Right atrium auricular region (tissue), 2 donors: ENCODE data around the gene MX1. TPM values are rescaled to one million over a fixed set of nuclear protein-coding genes. Genes with fewer than 3 reads are reported as not detected.
A peak's percentile ranks its signal among the peaks of the same experiment; 100 is the strongest.

Experiments used
- DNase-seq: peaks from one replicate; pipeline ENCODE4 v3.0.0-alpha.2; 2019; ENCODE audit warnings: low spot score
- H3K27ac ChIP-seq, 2 donors: fragments of 200-600 bp; sonication (generic); 1 replicate in 1 of 2; 2 replicates in 1 of 2; pipeline ENCODE4 v1.5.1; 2016 to 2019
- H3K27me3 ChIP-seq, 2 donors: fragments of 200-600 bp; sonication (generic); one replicate each; pipeline versions ENCODE4 v1.5.1 to v1.6.0; 2017 to 2019
- H3K36me3 ChIP-seq: fragments of 200-600 bp; sonication (generic); one replicate; pipeline ENCODE4 v1.5.1; 2016
- H3K4me1 ChIP-seq, 2 donors: fragments of 200-600 bp; sonication (generic); one replicate each; pipeline versions ENCODE4 v1.5.1 to v1.6.0; 2017 to 2019
- H3K4me3 ChIP-seq, 2 donors: fragments of 200-600 bp; sonication (generic); 1 replicate in 1 of 2; 2 replicates in 1 of 2; pipeline ENCODE4 v1.5.1; 2017 to 2019; ENCODE audit warnings: mild to moderate bottlenecking in 1 of 2, moderate library complexity in 1 of 2
- H3K9me3 ChIP-seq, 2 donors: fragments of 200-600 bp; sonication (generic); one replicate each; pipeline ENCODE4 v1.5.1; 2019
- CTCF ChIP-seq, 2 donors: fragments of 200-600 bp; sonication (generic); IDR thresholded peaks; one replicate each; pipeline ENCODE4 v1.5.1; 2019; ENCODE audit warnings: antibody characterized with exemption in 2 of 2
- total RNA-seq, 2 donors: library from RNA; depleted of rRNA; stranded (reverse); fragments of >200 nt; gene quantifications; one replicate each; pipeline ENCODE4 v1.1.0, GENCODE V29; 2016

Gene MX1
- total RNA-seq, 2 donors from 2014 or later, result 6.9 to 8.5 TPM

DNA sequence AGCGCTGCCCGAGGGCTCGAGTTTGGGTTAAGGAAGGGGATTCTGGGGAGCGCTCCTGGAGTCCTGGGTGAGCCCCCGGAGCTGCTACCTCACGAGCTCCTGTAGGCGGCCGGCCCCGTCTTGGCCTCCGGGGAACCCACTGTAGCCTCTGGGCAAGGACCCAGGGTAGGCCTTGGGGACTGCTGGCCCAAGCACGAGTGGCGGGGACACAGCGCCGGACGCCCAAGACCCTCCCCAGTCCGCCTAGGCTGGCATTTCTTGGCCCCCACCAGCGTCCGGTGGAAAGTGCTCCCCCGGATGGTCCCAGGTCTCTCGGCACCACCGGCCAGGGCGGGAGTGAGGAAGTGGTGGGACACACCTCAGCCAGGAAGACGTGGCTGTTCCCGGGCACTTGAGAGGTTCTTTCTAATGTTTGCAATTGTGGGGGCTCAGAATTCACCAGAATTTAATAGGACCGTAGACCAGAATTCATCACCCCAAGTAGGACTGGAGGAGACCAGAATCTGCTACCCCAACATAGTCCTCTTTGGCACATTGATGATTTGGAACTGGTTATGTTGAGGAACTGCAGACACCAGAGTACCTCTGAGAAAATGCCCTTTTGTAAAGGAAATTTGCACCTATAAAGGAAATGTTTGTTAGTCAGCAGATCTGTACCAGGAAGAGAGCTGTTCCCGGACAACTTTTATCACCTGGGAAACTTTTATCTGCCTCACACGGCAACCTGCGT lies 82.5 kb downstream of the MX1 start:
- Histone ChIP-seq H3K4me3 (peak overlapping the region in 1 of 2 donors; percentile 42), H3K9me3 (no peaks in the 10 kb centered on the region), H3K27me3 (peaks cover 0 to 18% of the 10 kb centered on the region in 2 donors), H3K4me1 (peaks cover 0 to 21% of the 10 kb centered on the region in 2 donors), H3K36me3 (no peaks in the 10 kb centered on the region), H3K27ac (no peak overlapping the region)
- no peak for TF ChIP-seq CTCF (IDR thresholded peaks at IDR 0.05)
- no peak for DNase-seq

Other genes starting within 250 kb of the MX1 start
- not detected for gene FAM3B, start 109.4 kb upstream of the MX1 start, total RNA-seq
- 1 to 10 TPM; 5.5 to 5.9 TPM for gene MX2, start 64.2 kb upstream of the MX1 start, total RNA-seq
- not detected for gene TMPRSS2, start 81.9 kb downstream of the MX1 start, total RNA-seq